Stimulated activated CD8-positive, alpha-beta memory T cell treated with anti-CD3 and anti-CD28 coated beads, Interleukin-7, amount 100 ng/mL, for 48 hours (primary cell): Measurements from ENCODE around the gene AK5.

Source experiments
- DNase-seq, 2 donors: peaks; one replicate each; pipeline ENCODE4 v3.0.0-alpha.2; 2020; ENCODE audit warnings: low read depth in 1 of 2; ENCODE audit errors: extremely low read depth in 1 of 2

AK5 gene

GRCh38 chr1:77430966-77431690 lies 149.3 kb downstream of the AK5 start:
- DNase-seq, result no peak

- DNase-seq, result no peak
These were observed 152.1 kb downstream of the AK5 start for GRCh38 chr1:77433934-77434333.

GRCh38 chr1:77434967-77435366 lies 153.1 kb downstream of the AK5 start:
- no peak for DNase-seq

- no peak for DNase-seq
These were observed 156.6 kb downstream of the AK5 start for GRCh38 chr1:77438236-77438913.

- no peak for DNase-seq
These were observed 165.2 kb downstream of the AK5 start for GRCh38 chr1:77446841-77447555.

GRCh38 chr1:77447669-77448068 lies 165.8 kb downstream of the AK5 start:
- DNase-seq, result no peak

- DNase-seq, result no peak
These were observed 178.1 kb downstream of the AK5 start for GRCh38 chr1:77459881-77460280.

GRCh38 chr1:77461691-77462090 lies 179.9 kb downstream of the AK5 start:
- no peak for DNase-seq

GRCh38 chr1:77463216-77463615 lies 181.4 kb downstream of the AK5 start:
- DNase-seq, result no peak

GRCh38 chr1:77465139-77465538 lies 183.3 kb downstream of the AK5 start:
- DNase-seq, result no peak

GRCh38 chr1:77465922-77466321 lies 184.1 kb downstream of the AK5 start:
- DNase-seq, result no peak

GRCh38 chr1:77467021-77467595 lies 185.3 kb downstream of the AK5 start:
- DNase-seq, result no peak

- no peak for DNase-seq
These were observed 185.9 kb downstream of the AK5 start for GRCh38 chr1:77467741-77468140.

GRCh38 chr1:77468257-77468948 lies 186.6 kb downstream of the AK5 start:
- DNase-seq, result no peak

GRCh38 chr1:77468949-77469710 lies 187.3 kb downstream of the AK5 start:
- no peak for DNase-seq

- DNase-seq, result no peak
These were observed 189.9 kb downstream of the AK5 start for GRCh38 chr1:77471691-77472090.

- no peak for DNase-seq
These were observed 191.9 kb downstream of the AK5 start for GRCh38 chr1:77473690-77474089.

- no peak for DNase-seq
These were observed 193.8 kb downstream of the AK5 start for GRCh38 chr1:77475641-77476040.

GRCh38 chr1:77476475-77476874 lies 194.7 kb downstream of the AK5 start:
- DNase-seq, result no peak

- no peak for DNase-seq
These were observed 202.5 kb downstream of the AK5 start for GRCh38 chr1:77484334-77484733.
